Tibial artery (tissue), 4 donors: ENCODE data around the gene DSE.

ENCODE experiments used
- DNase-seq, 2 donors: peaks; one replicate each; pipeline ENCODE4 v3.0.0-alpha.2; 2019
- H3K27ac ChIP-seq, 2 donors: fragments of 200-600 bp; sonication (generic) in 1 of 2; 1 replicate in 1 of 2; 2 replicates in 1 of 2; pipeline ENCODE4 v1.5.1; 2018 to 2019; ENCODE audit warnings: mild to moderate bottlenecking in 1 of 2
- H3K27me3 ChIP-seq, 2 donors: fragments of 200-600 bp; sonication (generic) in 1 of 2; one replicate each; pipeline versions ENCODE4 v1.5.1 to v1.6.0; 2016 to 2019
- H3K36me3 ChIP-seq, 3 donors: fragments of 200-600 bp; sonication (generic) in 2 of 3; one replicate each; pipeline ENCODE4 v1.5.1; 2016 to 2019; ENCODE audit warnings: mild to moderate bottlenecking in 2 of 3
- H3K4me1 ChIP-seq, 4 donors: fragments of 200-600 bp; sonication (generic) in 2 of 4; 1 replicate in 3 of 4; 2 replicates in 1 of 4; pipeline ENCODE4 v1.5.1; 2016 to 2019
- H3K4me3 ChIP-seq, 2 donors: fragments of 200-600 bp; sonication (generic) in 1 of 2; 1 replicate in 1 of 2; 2 replicates in 1 of 2; pipeline ENCODE4 v1.5.1; 2018 to 2019; ENCODE audit warnings: mild to moderate bottlenecking in 2 of 2
- H3K9me3 ChIP-seq, 3 donors: fragments of 200-600 bp; sonication (generic) in 1 of 3; one replicate each; pipeline ENCODE4 v1.5.1; 2016 to 2019
- CTCF ChIP-seq, 2 experiments: fragments of 200-600 bp in 1 of 2; fragments of 450-650 bp in 1 of 2; IDR thresholded peaks; one replicate each; pipeline ENCODE4 v1.5.1; 2017 to 2019; ENCODE audit warnings: antibody characterized with exemption in 2 of 2, mild to moderate bottlenecking in 1 of 2, moderate library complexity in 1 of 2
- intact Hi-C: fragments of 100-400 bp; cut with DNase I; formaldehyde crosslinking; loops from one replicate; pipeline ENCODE4 v1.15.0; 2023; ENCODE audit warnings: low total_unique reads

DSE gene

GRCh38 chr6:116405652-116406356, 35.1 kb downstream of the DSE start:
- intact Hi-C loops: no loop called here
- Histone ChIP-seq H3K27ac (peak overlapping the region; percentile 30 to 36), H3K36me3 (no peaks in the 10 kb centered on the region), H3K4me1 (peaks cover 0 to 33% (median 16%) of the 10 kb centered on the region in 4 donors), H3K9me3 (no peaks in the 10 kb centered on the region), H3K27me3 (no peaks in the 10 kb centered on the region), H3K4me3 (no peak overlapping the region)
- DNase-seq: no peak
- no peak for TF ChIP-seq CTCF (IDR thresholded peaks at IDR 0.05)

- Histone ChIP-seq H3K27me3 (no peaks in the 10 kb centered on the region), H3K27ac (no peak overlapping the region), H3K36me3 (no peaks in the 10 kb centered on the region), H3K9me3 (no peaks in the 10 kb centered on the region), H3K4me3 (no peak overlapping the region), H3K4me1 (peaks cover 0 to 39% (median 25%) of the 10 kb centered on the region in 4 donors)
- intact Hi-C loops: no loop called here
- no peak for DNase-seq
- no peak for TF ChIP-seq CTCF (IDR thresholded peaks at IDR 0.05)
These were observed 36.1 kb downstream of the DSE start for GRCh38 chr6:116406678-116407345.

- DNase-seq: no peak
- no peaks in the 10 kb centered on the region for H3K36me3 ChIP-seq
- no peak overlapping the region for H3K4me3 ChIP-seq
- no peak overlapping the region for H3K27ac ChIP-seq
- peaks cover 0 to 54% (median 33%) of the 10 kb centered on the region in 4 donors for H3K4me1 ChIP-seq
- intact Hi-C loops: no loop called here
- no peaks in the 10 kb centered on the region for H3K27me3 ChIP-seq
- no peak for TF ChIP-seq CTCF (IDR thresholded peaks at IDR 0.05)
- H3K9me3 ChIP-seq: no peaks in the 10 kb centered on the region
These were observed 37.7 kb downstream of the DSE start for GRCh38 chr6:116408491-116408890.

- H3K36me3 ChIP-seq: no peaks in the 10 kb centered on the region
- DNase-seq: no peak
- no peaks in the 10 kb centered on the region for H3K27me3 ChIP-seq
- no peaks in the 10 kb centered on the region for H3K9me3 ChIP-seq
- peaks cover 0 to 46% (median 29%) of the 10 kb centered on the region in 4 donors for H3K4me1 ChIP-seq
- intact Hi-C loops: no loop called here
- no peak overlapping the region for H3K27ac ChIP-seq
- no peak overlapping the region for H3K4me3 ChIP-seq
- TF ChIP-seq CTCF (IDR thresholded peaks at IDR 0.05): no peak
These were observed 39.0 kb downstream of the DSE start for GRCh38 chr6:116409756-116410155.

GRCh38 chr6:116411284-116411623, 40.5 kb downstream of the DSE start:
- no peak for DNase-seq
- no peak overlapping the region for H3K27ac ChIP-seq
- intact Hi-C loops: no loop called here
- peaks cover 0 to 33% (median 19%) of the 10 kb centered on the region in 4 donors for H3K4me1 ChIP-seq
- no peaks in the 10 kb centered on the region for H3K27me3 ChIP-seq
- no peaks in the 10 kb centered on the region for H3K9me3 ChIP-seq
- no peak for TF ChIP-seq CTCF (IDR thresholded peaks at IDR 0.05)
- no peak overlapping the region for H3K4me3 ChIP-seq
- H3K36me3 ChIP-seq: no peaks in the 10 kb centered on the region
